ENCODE measurements around the gene PAX2.

PAX2 gene

GRCh38 chr10:100817268-100817839, 72.0 kb downstream of the PAX2 start:
- Histone ChIP-seq H3K27ac (ENCODE audit: low read length) (no peak overlapping the region), H3K9me3 (ENCODE audit: control insufficient read depth, insufficient read depth, low read length) (no peaks in the 10 kb centered on the region), H3K36me3 (ENCODE audit: control insufficient read depth, insufficient read depth, low read length) (no peaks in the 10 kb centered on the region), H3K4me1 (ENCODE audit: control insufficient read depth, insufficient read depth, low read length) (no peaks in the 10 kb centered on the region), H3K4me3 (ENCODE audit: low read length) (no peak overlapping the region), H3K27me3 (ENCODE audit: control insufficient read depth, insufficient read depth, low read length) (peaks cover 11% of the 10 kb centered on the region)
- no CpG with 5 or more reads among the region's 4 CpGs for WGBS (ENCODE audit: insufficient coverage, insufficient read length)
- no peak for DNase-seq (ENCODE audit: low read depth, low spot score)

- peaks cover 31% of the 10 kb centered on the region for H3K27me3 ChIP-seq (ENCODE audit: control insufficient read depth, insufficient read depth, low read length)
- H3K27ac ChIP-seq (ENCODE audit: low read length): no peak overlapping the region
- DNase-seq (ENCODE audit: low read depth, low spot score): no peak
- no CpG with 5 or more reads among the region's 6 CpGs for WGBS (ENCODE audit: insufficient coverage, insufficient read length)
- H3K9me3 ChIP-seq (ENCODE audit: control insufficient read depth, insufficient read depth, low read length): no peaks in the 10 kb centered on the region
- no peaks in the 10 kb centered on the region for H3K4me1 ChIP-seq (ENCODE audit: control insufficient read depth, insufficient read depth, low read length)
- H3K4me3 ChIP-seq (ENCODE audit: low read length): no peak overlapping the region
- H3K36me3 ChIP-seq (ENCODE audit: control insufficient read depth, insufficient read depth, low read length): no peaks in the 10 kb centered on the region
These were observed 74.0 kb downstream of the PAX2 start for GRCh38 chr10:100819424-100819823.

GRCh38 chr10:100823194-100823593, 77.8 kb downstream of the PAX2 start:
- Histone ChIP-seq H3K9me3 (ENCODE audit: control insufficient read depth, insufficient read depth, low read length) (no peaks in the 10 kb centered on the region), H3K27ac (ENCODE audit: low read length) (no peak overlapping the region), H3K4me1 (ENCODE audit: control insufficient read depth, insufficient read depth, low read length) (peaks cover 4% of the 10 kb centered on the region), H3K36me3 (ENCODE audit: control insufficient read depth, insufficient read depth, low read length) (no peaks in the 10 kb centered on the region), H3K4me3 (ENCODE audit: low read length) (no peak overlapping the region), H3K27me3 (ENCODE audit: control insufficient read depth, insufficient read depth, low read length) (peaks cover 68% of the 10 kb centered on the region)
- DNase-seq (ENCODE audit: low read depth, low spot score): no peak
- WGBS (ENCODE audit: insufficient coverage, insufficient read length): no CpG with 5 or more reads among the region's 3 CpGs

GRCh38 chr10:100824886-100825285, 79.5 kb downstream of the PAX2 start:
- Histone ChIP-seq H3K36me3 (ENCODE audit: control insufficient read depth, insufficient read depth, low read length) (no peaks in the 10 kb centered on the region), H3K27ac (ENCODE audit: low read length) (no peak overlapping the region), H3K4me1 (ENCODE audit: control insufficient read depth, insufficient read depth, low read length) (peaks cover 4% of the 10 kb centered on the region), H3K27me3 (ENCODE audit: control insufficient read depth, insufficient read depth, low read length) (peaks cover 83% of the 10 kb centered on the region), H3K9me3 (ENCODE audit: control insufficient read depth, insufficient read depth, low read length) (no peaks in the 10 kb centered on the region), H3K4me3 (ENCODE audit: low read length) (no peak overlapping the region)
- DNase-seq (ENCODE audit: low read depth, low spot score): no peak
- no CpG with 5 or more reads among the region's 3 CpGs for WGBS (ENCODE audit: insufficient coverage, insufficient read length)

GRCh38 chr10:100825325-100825875, 80.0 kb downstream of the PAX2 start:
- Histone ChIP-seq H3K4me3 (ENCODE audit: low read length) (no peak overlapping the region), H3K27me3 (ENCODE audit: control insufficient read depth, insufficient read depth, low read length) (peaks cover 89% of the 10 kb centered on the region), H3K36me3 (ENCODE audit: control insufficient read depth, insufficient read depth, low read length) (no peaks in the 10 kb centered on the region), H3K27ac (ENCODE audit: low read length) (no peak overlapping the region), H3K9me3 (ENCODE audit: control insufficient read depth, insufficient read depth, low read length) (no peaks in the 10 kb centered on the region), H3K4me1 (ENCODE audit: control insufficient read depth, insufficient read depth, low read length) (peaks cover 4% of the 10 kb centered on the region)
- no peak for DNase-seq (ENCODE audit: low read depth, low spot score)
- no CpG with 5 or more reads among the region's 2 CpGs for WGBS (ENCODE audit: insufficient coverage, insufficient read length)

- no peak overlapping the region for H3K27ac ChIP-seq (ENCODE audit: low read length)
- peaks cover 4% of the 10 kb centered on the region for H3K4me1 ChIP-seq (ENCODE audit: control insufficient read depth, insufficient read depth, low read length)
- H3K27me3 ChIP-seq (ENCODE audit: control insufficient read depth, insufficient read depth, low read length): peaks cover 93% of the 10 kb centered on the region
- H3K9me3 ChIP-seq (ENCODE audit: control insufficient read depth, insufficient read depth, low read length): no peaks in the 10 kb centered on the region
- no peak for DNase-seq (ENCODE audit: low read depth, low spot score)
- H3K36me3 ChIP-seq (ENCODE audit: control insufficient read depth, insufficient read depth, low read length): no peaks in the 10 kb centered on the region
- no CpG with 5 or more reads among the region's 27 CpGs for WGBS (ENCODE audit: insufficient coverage, insufficient read length)
- H3K4me3 ChIP-seq (ENCODE audit: low read length): no peak overlapping the region
These were observed 80.8 kb downstream of the PAX2 start for GRCh38 chr10:100826031-100826651.

- peak overlapping the region; percentile 5; the same call in 1 of the 2 replicates for H3K4me3 ChIP-seq (ENCODE audit: low read length)
- no peak overlapping the region for H3K27ac ChIP-seq (ENCODE audit: low read length)
- no peaks in the 10 kb centered on the region for H3K36me3 ChIP-seq (ENCODE audit: control insufficient read depth, insufficient read depth, low read length)
- peaks cover 94% of the 10 kb centered on the region for H3K27me3 ChIP-seq (ENCODE audit: control insufficient read depth, insufficient read depth, low read length)
- WGBS (ENCODE audit: insufficient coverage, insufficient read length): no CpG with 5 or more reads among the region's 41 CpGs
- no peaks in the 10 kb centered on the region for H3K9me3 ChIP-seq (ENCODE audit: control insufficient read depth, insufficient read depth, low read length)
- peaks cover 4% of the 10 kb centered on the region for H3K4me1 ChIP-seq (ENCODE audit: control insufficient read depth, insufficient read depth, low read length)
- DNase-seq (ENCODE audit: low read depth, low spot score): no peak
These were observed 81.2 kb downstream of the PAX2 start for GRCh38 chr10:100826661-100826982.

- Histone ChIP-seq H3K36me3 (ENCODE audit: control insufficient read depth, insufficient read depth, low read length) (no peaks in the 10 kb centered on the region), H3K27ac (ENCODE audit: low read length) (no peak overlapping the region), H3K27me3 (ENCODE audit: control insufficient read depth, insufficient read depth, low read length) (peaks cover 97% of the 10 kb centered on the region), H3K4me3 (ENCODE audit: low read length) (peak overlapping the region; percentile 5; the same call in 1 of the 2 replicates), H3K4me1 (ENCODE audit: control insufficient read depth, insufficient read depth, low read length) (peaks cover 4% of the 10 kb centered on the region), H3K9me3 (ENCODE audit: control insufficient read depth, insufficient read depth, low read length) (no peaks in the 10 kb centered on the region)
- no CpG with 5 or more reads among the region's 68 CpGs for WGBS (ENCODE audit: insufficient coverage, insufficient read length)
- no peak for DNase-seq (ENCODE audit: low read depth, low spot score)
These were observed 81.8 kb downstream of the PAX2 start for GRCh38 chr10:100826983-100827818.

- Histone ChIP-seq H3K27ac (ENCODE audit: low read length) (no peak overlapping the region), H3K27me3 (ENCODE audit: control insufficient read depth, insufficient read depth, low read length) (peaks cover 98% of the 10 kb centered on the region), H3K36me3 (ENCODE audit: control insufficient read depth, insufficient read depth, low read length) (no peaks in the 10 kb centered on the region), H3K4me1 (ENCODE audit: control insufficient read depth, insufficient read depth, low read length) (peaks cover 4% of the 10 kb centered on the region), H3K4me3 (ENCODE audit: low read length) (peak overlapping the region; percentile 3; the same call in 1 of the 2 replicates), H3K9me3 (ENCODE audit: control insufficient read depth, insufficient read depth, low read length) (no peaks in the 10 kb centered on the region)
- DNase-seq (ENCODE audit: low read depth, low spot score): no peak
- WGBS (ENCODE audit: insufficient coverage, insufficient read length): no CpG with 5 or more reads among the region's 69 CpGs
These were observed 82.7 kb downstream of the PAX2 start for GRCh38 chr10:100827819-100828737.

GRCh38 chr10:100828738-100829096, 83.3 kb downstream of the PAX2 start:
- Histone ChIP-seq H3K27me3 (ENCODE audit: control insufficient read depth, insufficient read depth, low read length) (peaks cover 95% of the 10 kb centered on the region), H3K4me3 (ENCODE audit: low read length) (no peak overlapping the region), H3K9me3 (ENCODE audit: control insufficient read depth, insufficient read depth, low read length) (no peaks in the 10 kb centered on the region), H3K27ac (ENCODE audit: low read length) (no peak overlapping the region), H3K4me1 (ENCODE audit: control insufficient read depth, insufficient read depth, low read length) (peaks cover 4% of the 10 kb centered on the region), H3K36me3 (ENCODE audit: control insufficient read depth, insufficient read depth, low read length) (no peaks in the 10 kb centered on the region)
- no peak for DNase-seq (ENCODE audit: low read depth, low spot score)
- WGBS (ENCODE audit: insufficient coverage, insufficient read length): no CpG with 5 or more reads among the region's 20 CpGs

All from iPS DF 6.9 (cell line).